ENCODE data around the gene GSK3B.

GSK3B gene

DNA sequence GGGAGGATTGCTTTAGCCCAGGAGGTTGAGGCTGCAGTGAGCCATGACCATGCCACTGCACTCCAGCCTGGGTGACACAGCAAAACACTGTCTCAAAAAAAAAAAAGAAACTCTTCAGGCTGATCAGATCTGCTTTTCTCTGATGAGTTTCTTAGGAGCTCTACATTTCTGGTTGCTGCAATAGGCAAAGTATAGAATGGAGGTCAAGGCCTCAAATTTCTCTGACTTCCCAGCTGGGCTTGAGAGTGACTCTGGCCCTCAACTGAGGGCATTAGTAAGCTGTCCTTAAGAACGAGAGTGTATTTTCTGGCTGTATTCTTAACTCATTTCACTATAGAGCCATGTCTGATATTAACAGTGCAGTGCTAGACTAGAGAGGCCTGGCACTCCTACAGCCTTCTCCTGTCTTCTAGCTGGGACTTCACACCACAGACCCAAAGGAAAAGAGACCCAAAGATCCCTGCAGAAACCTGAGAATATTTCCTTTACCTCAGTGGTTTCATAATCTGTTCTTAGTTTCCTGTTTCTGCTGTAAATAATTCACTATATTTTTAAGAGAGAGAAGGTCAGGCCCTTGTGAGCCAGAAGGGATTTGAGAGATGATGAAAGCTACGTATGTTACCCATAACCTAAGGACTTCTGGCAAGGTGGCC, 314.4 kb downstream of the GSK3B start:
- DNase-seq (ENCODE audit: low read depth) = no peak

DNA sequence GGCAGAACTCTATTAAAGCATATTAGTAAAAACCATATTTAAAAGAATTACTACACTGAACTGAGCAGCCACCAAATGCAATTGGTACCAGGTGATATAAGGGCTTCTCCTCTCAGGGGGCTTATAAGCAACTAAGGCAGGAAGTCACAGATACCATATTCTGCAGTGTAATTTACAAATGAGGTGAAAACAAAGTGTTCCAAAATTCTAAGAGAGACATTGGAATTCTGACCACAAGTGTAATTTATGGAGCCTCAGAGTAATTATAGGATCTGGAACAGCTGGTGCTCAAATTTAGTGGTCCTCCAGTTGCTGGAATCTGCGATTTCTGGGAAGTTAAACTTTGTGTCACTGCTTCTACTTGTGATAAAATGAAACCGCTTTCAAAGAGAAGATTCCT, 315.4 kb downstream of the GSK3B start:
- no peak for DNase-seq (ENCODE audit: low read depth)

DNA sequence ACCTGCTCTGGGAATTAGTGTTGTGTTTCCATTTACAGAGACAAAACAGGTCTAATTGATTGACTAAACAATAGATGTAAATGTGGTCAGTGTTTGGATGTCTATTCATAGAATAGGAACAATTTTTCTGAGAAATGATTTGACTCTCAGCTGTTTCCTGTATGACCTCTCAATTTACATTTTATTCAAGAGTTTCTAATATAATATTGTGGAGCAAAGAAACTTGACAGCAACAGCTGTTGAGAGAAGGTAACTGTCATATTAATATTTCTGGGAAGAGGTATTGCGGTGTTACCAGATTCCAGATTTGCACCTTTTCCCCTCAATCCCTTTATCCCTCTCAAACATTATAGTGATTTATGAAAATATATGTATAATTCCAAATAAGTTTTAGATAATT, 316.1 kb downstream of the GSK3B start:
- no peak for DNase-seq (ENCODE audit: low read depth)

GRCh38 chr3:119776304-119776703, 317.9 kb downstream of the GSK3B start:
- no peak for DNase-seq (ENCODE audit: low read depth)

- DNase-seq (ENCODE audit: low read depth) = no peak
Observed at GRCh38 chr3:119774444-119774843, 319.8 kb downstream of the GSK3B start.

All from CMK (cell line).